KMS-11 (cell line): ENCODE measurements around the gene NRXN3.

Source experiments
- H2AFZ ChIP-seq: fragments of 200-600 bp; sonication (generic); 2 replicates; pipeline ENCODE4 v1.6.1; 2016; ENCODE audit warnings: antibody characterized with exemption, mixed run types, low read depth
- H3K27ac ChIP-seq: fragments of 200-600 bp; sonication (generic); 2 replicates; pipeline ENCODE4 v1.6.1; 2016; ENCODE audit warnings: mild to moderate bottlenecking, mixed run types
- H3K27me3 ChIP-seq: fragments of 200-600 bp; sonication (generic); 2 replicates; pipeline ENCODE4 v1.6.1; 2017; ENCODE audit warnings: mild to moderate bottlenecking, low read depth, mixed run types, moderate library complexity; ENCODE audit not compliant: insufficient read depth
- H3K36me3 ChIP-seq: fragments of 200-600 bp; sonication (generic); 2 replicates; pipeline ENCODE4 v1.6.1; 2017; ENCODE audit warnings: mild to moderate bottlenecking, mixed run types; ENCODE audit not compliant: insufficient read depth
- H3K4me1 ChIP-seq: fragments of 200-600 bp; sonication (generic); 2 replicates; pipeline ENCODE4 v1.6.1; 2016; ENCODE audit warnings: mild to moderate bottlenecking, low read depth, mixed run types; ENCODE audit not compliant: poor library complexity, severe bottlenecking
- H3K4me2 ChIP-seq: fragments of 200-600 bp; sonication (generic); 2 replicates; pipeline ENCODE4 v1.7.0; 2016; ENCODE audit warnings: mild to moderate bottlenecking, mixed run types
- H3K4me3 ChIP-seq: fragments of 200-600 bp; sonication (generic); IDR thresholded peaks from 2 replicates; pipeline ENCODE4 v1.6.1; 2017; ENCODE audit warnings: low read depth, low read length, mixed read lengths; ENCODE audit not compliant: insufficient read depth
- H3K79me2 ChIP-seq: fragments of 200-600 bp; sonication (generic); 2 replicates; pipeline ENCODE4 v1.6.1; 2016; ENCODE audit warnings: low read depth, mixed run types; ENCODE audit not compliant: insufficient read depth
- H3K9ac ChIP-seq: fragments of 200-600 bp; sonication (generic); 2 replicates; pipeline ENCODE4 v1.6.1; 2016; ENCODE audit warnings: mild to moderate bottlenecking, mixed run types
- H4K20me1 ChIP-seq: fragments of 200-600 bp; sonication (generic); 2 replicates; pipeline ENCODE4 v1.6.1; 2016; ENCODE audit warnings: mild to moderate bottlenecking, mixed run types; ENCODE audit not compliant: insufficient read depth
- CTCF ChIP-seq: fragments of 200-600 bp; sonication (generic); conservative IDR thresholded peaks from 2 replicates; pipeline ENCODE4 v1.6.1; 2017; ENCODE audit warnings: low read depth, mild to moderate bottlenecking, antibody characterized with exemption, low read length, moderate library complexity, mixed read lengths

NRXN3 gene

GRCh38 chr14:79915406-79915805 is 1745.2 kb downstream of the NRXN3 start:
- H3K27me3 ChIP-seq: no peaks in the 10 kb centered on the region
- no peak for TF ChIP-seq CTCF
- H3K79me2 ChIP-seq: no peaks in the 10 kb centered on the region
- H4K20me1 ChIP-seq: no peaks in the 10 kb centered on the region
- H3K9ac ChIP-seq: no peak overlapping the region
- no peaks in the 10 kb centered on the region for H3K4me1 ChIP-seq
- H3K36me3 ChIP-seq: no peaks in the 10 kb centered on the region
- H3K4me2 ChIP-seq: no peak overlapping the region
- no peak overlapping the region for H3K4me3 ChIP-seq
- H2AFZ ChIP-seq: no peak overlapping the region
- H3K27ac ChIP-seq: no peak overlapping the region

- no peaks in the 10 kb centered on the region for H3K27me3 ChIP-seq
Observed at GRCh38 chr14:79916281-79916680, 1746.1 kb downstream of the NRXN3 start.

GRCh38 chr14:79916892-79917291 is 1746.7 kb downstream of the NRXN3 start:
- no peaks in the 10 kb centered on the region for H3K27me3 ChIP-seq
- H3K27ac ChIP-seq: no peak overlapping the region
- H2AFZ ChIP-seq: no peak overlapping the region
- no peaks in the 10 kb centered on the region for H3K79me2 ChIP-seq
- no peak overlapping the region for H3K4me2 ChIP-seq
- TF ChIP-seq CTCF: no peak
- H3K4me3 ChIP-seq: no peak overlapping the region
- no peaks in the 10 kb centered on the region for H3K36me3 ChIP-seq
- no peaks in the 10 kb centered on the region for H4K20me1 ChIP-seq
- no peaks in the 10 kb centered on the region for H3K4me1 ChIP-seq
- H3K9ac ChIP-seq: no peak overlapping the region

More at GRCh38 chr14:79916281-79916680, 1746.1 kb downstream of the NRXN3 start:
- H2AFZ ChIP-seq: no peak overlapping the region
- H4K20me1 ChIP-seq: no peaks in the 10 kb centered on the region
- H3K36me3 ChIP-seq: no peaks in the 10 kb centered on the region
- H3K27ac ChIP-seq: no peak overlapping the region
- H3K4me3 ChIP-seq: no peak overlapping the region
- H3K79me2 ChIP-seq: no peaks in the 10 kb centered on the region
- no peak overlapping the region for H3K9ac ChIP-seq
- H3K4me2 ChIP-seq: no peak overlapping the region
- no peak for TF ChIP-seq CTCF
- no peaks in the 10 kb centered on the region for H3K4me1 ChIP-seq
